Mononuclear cell (primary cell): Measurements from ENCODE around the gene NPC1L1. TPM values are rescaled to one million over a fixed set of nuclear protein-coding genes. Genes with fewer than 3 reads are reported as not detected.
"Not testable (repeated sequence)": the region's sequence is repeated elsewhere in the genome, so short reads cannot be mapped to it uniquely, and the experiment has no call there.

Source experiments
- H3K27me3 ChIP-seq: 2 replicates; pipeline ENCODE4 v1.6.0; 2011; ENCODE audit warnings: low read length, control low read depth; ENCODE audit not compliant: insufficient read depth
- H3K4me1 ChIP-seq: 2 replicates; pipeline ENCODE4 v1.5.1; 2011; ENCODE audit warnings: mild to moderate bottlenecking, low read length, control low read depth; ENCODE audit not compliant: insufficient read depth
- H3K4me3 ChIP-seq: 2 replicates; pipeline ENCODE4 v1.5.1; 2011; ENCODE audit warnings: mild to moderate bottlenecking, low read length, moderate library complexity
- H3K9me3 ChIP-seq: 2 replicates; pipeline ENCODE4 v1.5.1; 2011; ENCODE audit warnings: low read depth, mild to moderate bottlenecking, control low read depth, low read length
- total RNA-seq: library from RNA; depleted of rRNA; stranded (reverse); fragments of >200 nt; gene quantifications from one replicate; pipeline ENCODE4 v1.2.3, GENCODE V29; 2012

Gene NPC1L1
- total RNA-seq, 1 donor = not detected

GRCh38 chr7:44568771-44569560 is 27.8 kb upstream of the NPC1L1 start:
- no peaks in the 10 kb centered on the region for H3K27me3 ChIP-seq
- H3K9me3 ChIP-seq = no peaks in the 10 kb centered on the region
- H3K4me3 ChIP-seq = no peak overlapping the region
- peaks cover 17% of the 10 kb centered on the region for H3K4me1 ChIP-seq

GRCh38 chr7:44567884-44568283 is 26.8 kb upstream of the NPC1L1 start:
- no peaks in the 10 kb centered on the region for H3K27me3 ChIP-seq
- H3K4me3 ChIP-seq = no peak overlapping the region
- no peaks in the 10 kb centered on the region for H3K9me3 ChIP-seq
- H3K4me1 ChIP-seq = peaks cover 10% of the 10 kb centered on the region

- no peaks in the 10 kb centered on the region for H3K9me3 ChIP-seq
- H3K4me3 ChIP-seq = no peak overlapping the region
- H3K27me3 ChIP-seq = no peaks in the 10 kb centered on the region
- no peaks in the 10 kb centered on the region for H3K4me1 ChIP-seq
These were observed 25.6 kb upstream of the NPC1L1 start for GRCh38 chr7:44566680-44567079.

- Histone ChIP-seq H3K4me1 (no peaks in the 10 kb centered on the region), H3K9me3 (no peaks in the 10 kb centered on the region), H3K27me3 (no peaks in the 10 kb centered on the region), H3K4me3 (no peak overlapping the region)
These were observed 24.8 kb upstream of the NPC1L1 start for GRCh38 chr7:44565795-44566559.

GRCh38 chr7:44565097-44565794 is 24.1 kb upstream of the NPC1L1 start:
- Histone ChIP-seq H3K27me3 (no peaks in the 10 kb centered on the region), H3K4me1 (no peaks in the 10 kb centered on the region), H3K4me3 (no peak overlapping the region)

GRCh38 chr7:44564606-44565005 is 23.5 kb upstream of the NPC1L1 start:
- Histone ChIP-seq H3K4me3 (no peak overlapping the region), H3K4me1 (no peaks in the 10 kb centered on the region), H3K9me3 (no peaks in the 10 kb centered on the region), H3K27me3 (no peaks in the 10 kb centered on the region)

More at GRCh38 chr7:44565097-44565794, 24.1 kb upstream of the NPC1L1 start:
- no peaks in the 10 kb centered on the region for H3K9me3 ChIP-seq

- no peaks in the 10 kb centered on the region for H3K9me3 ChIP-seq
- H3K4me1 ChIP-seq = no peaks in the 10 kb centered on the region
- H3K4me3 ChIP-seq = no peak overlapping the region
- H3K27me3 ChIP-seq = no peaks in the 10 kb centered on the region
These were observed 22.1 kb upstream of the NPC1L1 start for GRCh38 chr7:44563171-44563679.

- H3K4me1 ChIP-seq, H3K27me3 ChIP-seq, H3K4me3 ChIP-seq, H3K9me3 ChIP-seq: not testable (repeated sequence)
These were observed 21.5 kb upstream of the NPC1L1 start for GRCh38 chr7:44562622-44562962.

- Histone ChIP-seq H3K27me3 (no peaks in the 10 kb centered on the region), H3K9me3 (no peaks in the 10 kb centered on the region), H3K4me1 (no peaks in the 10 kb centered on the region), H3K4me3 (no peak overlapping the region)
These were observed 21.0 kb upstream of the NPC1L1 start for GRCh38 chr7:44561962-44562621.

GRCh38 chr7:44561481-44561880 is 20.4 kb upstream of the NPC1L1 start:
- no peaks in the 10 kb centered on the region for H3K4me1 ChIP-seq
- H3K27me3 ChIP-seq = no peaks in the 10 kb centered on the region
- no peak overlapping the region for H3K4me3 ChIP-seq
- H3K9me3 ChIP-seq = no peaks in the 10 kb centered on the region

- Histone ChIP-seq H3K9me3 (no peaks in the 10 kb centered on the region), H3K4me3 (no peak overlapping the region)
These were observed 18.4 kb upstream of the NPC1L1 start for GRCh38 chr7:44559485-44559884.

GRCh38 chr7:44557485-44557884 is 16.4 kb upstream of the NPC1L1 start:
- H3K4me3 ChIP-seq = no peak overlapping the region
- no peaks in the 10 kb centered on the region for H3K9me3 ChIP-seq
- H3K27me3 ChIP-seq = no peaks in the 10 kb centered on the region
- H3K4me1 ChIP-seq = no peaks in the 10 kb centered on the region

More at GRCh38 chr7:44559485-44559884, 18.4 kb upstream of the NPC1L1 start:
- no peaks in the 10 kb centered on the region for H3K27me3 ChIP-seq
- H3K4me1 ChIP-seq = no peaks in the 10 kb centered on the region

GRCh38 chr7:44555350-44555749 is 14.2 kb upstream of the NPC1L1 start:
- Histone ChIP-seq H3K9me3 (no peaks in the 10 kb centered on the region), H3K4me3 (no peak overlapping the region), H3K27me3 (peaks cover 2% of the 10 kb centered on the region), H3K4me1 (no peaks in the 10 kb centered on the region)

- not testable (repeated sequence) for H3K4me3 ChIP-seq, H3K27me3 ChIP-seq, H3K9me3 ChIP-seq, H3K4me1 ChIP-seq
These were observed 11.4 kb upstream of the NPC1L1 start for GRCh38 chr7:44552473-44553005.
